Astrocyte (in vitro differentiated cells and primary cell): ENCODE data around the gene AKAP12.

Experiments
- CTCF ChIP-seq: IDR thresholded peaks from 2 replicates; pipeline ENCODE4 v1.5.1; 2011; ENCODE audit warnings: low read depth, mild to moderate bottlenecking, inconsistent platforms, low read length, moderate library complexity; ENCODE audit not compliant: insufficient read depth
- EZH2 ChIP-seq: IDR thresholded peaks from 2 replicates; pipeline ENCODE4 v1.6.1; 2012; ENCODE audit warnings: mild to moderate bottlenecking, low read length, inconsistent platforms; ENCODE audit not compliant: insufficient read depth

DNA sequence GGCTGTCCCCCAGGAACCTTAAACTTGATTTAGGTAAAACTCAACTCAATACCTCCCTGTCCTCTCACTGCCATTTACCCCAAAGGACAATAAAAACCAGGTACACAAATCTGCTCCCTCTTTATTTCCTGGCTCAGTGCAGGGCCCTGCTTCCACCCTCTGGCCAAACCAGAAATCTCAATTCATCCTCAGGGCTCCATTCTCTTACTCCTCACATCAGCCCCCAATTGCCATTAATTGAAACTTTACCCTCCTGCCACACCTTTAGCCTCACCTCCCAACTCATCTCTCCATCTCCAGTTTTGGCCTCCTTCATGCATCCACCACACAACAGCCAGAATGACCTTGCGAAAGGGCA is 141.1 kb downstream of the AKAP12 start:
- no peak for TF ChIP-seq CTCF
- TF ChIP-seq EZH2: no peak
